Superior temporal gyrus (tissue), 1 donor: ENCODE measurements around the gene RSBN1L.
"Not testable (repeated sequence)": the region's sequence is repeated elsewhere in the genome, so short reads cannot be mapped to it uniquely, and the experiment has no call there.

ENCODE experiments used
- DNase-seq: peaks from one replicate; pipeline ENCODE4 v3.0.0-alpha.2; 2016; ENCODE audit errors: extremely low spot score

RSBN1L gene

DNA sequence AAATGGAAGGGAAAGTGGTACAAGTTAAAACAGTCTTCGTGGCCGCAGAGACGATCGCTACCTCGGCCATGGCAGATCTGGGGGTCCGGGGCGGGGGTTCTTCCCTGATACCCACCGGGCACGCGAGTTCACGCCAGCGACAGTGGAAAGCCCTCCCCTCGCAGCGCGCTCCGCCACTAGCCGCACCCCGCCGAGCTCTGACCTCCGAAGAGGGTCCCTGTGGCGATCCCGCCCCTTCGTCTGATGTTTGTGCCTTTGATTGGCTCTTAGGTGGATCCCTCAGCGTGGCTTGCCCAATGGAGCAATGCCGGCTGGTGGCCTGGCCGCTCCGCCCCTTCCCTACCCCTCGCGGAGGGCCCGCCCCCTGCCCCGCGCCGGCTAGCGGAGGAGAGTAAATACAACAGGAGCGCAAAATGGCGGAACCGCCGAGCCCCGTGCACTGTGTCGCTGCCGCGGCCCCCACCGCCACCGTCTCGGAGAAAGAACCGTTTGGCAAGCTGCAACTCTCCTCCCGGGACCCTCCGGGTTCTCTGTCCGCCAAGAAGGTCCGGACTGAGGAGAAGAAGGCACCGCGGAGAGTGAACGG lies at the start of gene RSBN1L:
RSBN1L (plus strand) TSS at position 403 of the 586 bp plus-strand sequence; CDS start at position 414, 11 bp downstream.
- peak; percentile 99 for DNase-seq

DNA sequence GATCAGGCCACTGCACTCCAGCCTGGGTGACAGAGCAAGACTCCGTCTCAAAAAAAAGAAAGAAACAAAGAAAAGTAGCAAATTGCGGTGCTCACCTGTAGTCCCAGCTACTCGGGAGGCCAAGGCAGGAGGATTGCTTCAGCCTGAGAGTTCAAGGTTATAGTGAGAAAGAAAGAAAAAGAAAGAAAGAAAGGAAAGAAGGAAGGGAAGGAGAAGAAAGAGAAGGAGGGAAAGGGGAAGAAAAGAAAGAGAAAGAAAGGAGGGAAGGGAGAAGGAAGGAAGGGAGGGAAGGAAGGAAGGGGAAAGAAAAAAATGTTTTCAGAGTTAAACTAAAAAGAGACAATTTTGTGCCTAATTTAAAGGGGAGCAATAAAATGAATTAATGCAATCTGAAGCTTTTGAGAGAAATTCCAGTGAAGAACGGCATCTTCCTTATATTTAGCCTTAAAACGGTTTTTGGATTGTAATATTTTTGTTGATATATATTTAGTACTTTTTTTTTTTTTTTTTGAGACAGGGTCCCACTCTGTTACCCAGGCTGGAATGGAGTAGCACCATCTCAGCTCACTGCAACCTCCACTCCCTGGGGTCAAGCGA lies 47.4 kb upstream of the RSBN1L start:
- no peak for DNase-seq

DNA sequence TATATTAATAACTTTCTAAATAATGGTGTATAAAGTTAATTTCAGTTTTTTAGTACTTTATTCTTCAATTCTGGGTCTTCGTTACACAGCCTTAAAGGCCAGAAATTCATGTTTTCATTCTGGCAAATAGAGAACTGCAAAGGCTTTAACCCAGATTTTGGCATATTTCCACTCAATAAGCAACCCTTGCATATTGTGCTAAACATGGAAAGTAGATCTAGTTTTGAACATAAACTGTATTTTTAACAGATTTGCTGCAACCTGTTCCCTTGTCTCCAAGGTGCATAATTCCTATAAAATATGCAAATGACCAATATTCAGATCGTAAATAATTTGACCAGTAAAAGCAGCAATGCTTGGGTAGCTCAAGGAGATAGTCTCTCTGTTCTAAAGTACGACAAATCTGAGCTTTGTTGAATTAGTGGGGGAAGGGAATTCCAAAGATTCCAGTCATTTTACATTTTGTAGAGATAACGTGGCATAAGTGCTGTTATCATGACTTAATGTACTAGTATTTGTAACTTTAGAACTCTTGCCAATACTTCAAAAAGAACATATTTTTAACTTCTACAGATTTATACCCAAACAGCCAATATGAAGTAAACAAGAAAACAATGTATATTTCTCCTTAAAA lies 46.4 kb upstream of the RSBN1L start:
- DNase-seq = no peak

- DNase-seq = peak; percentile 82
These were observed 44.6 kb upstream of the RSBN1L start for GRCh38 chr7:77651575-77652162.

GRCh38 chr7:77652826-77653225 lies 43.4 kb upstream of the RSBN1L start:
- DNase-seq = not testable (repeated sequence)

DNA sequence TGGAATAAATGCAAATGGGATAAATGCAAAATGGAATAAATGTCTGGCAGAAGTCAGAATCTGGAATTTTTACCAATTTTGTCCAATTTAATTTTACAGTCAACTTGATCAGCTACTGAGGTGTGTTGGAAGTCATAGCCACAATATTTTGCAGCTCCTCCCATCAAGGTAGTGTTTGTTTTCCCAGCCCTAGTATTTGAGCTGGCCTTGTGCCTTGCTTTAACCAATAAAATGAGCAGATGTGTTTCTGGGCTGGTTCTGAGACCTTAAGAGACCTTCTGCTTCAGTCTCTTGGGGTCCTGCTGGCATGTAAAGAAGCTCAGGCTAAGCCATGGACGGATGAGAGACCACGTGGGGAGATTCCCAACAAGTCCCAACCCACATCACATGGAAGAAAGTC lies 42.7 kb upstream of the RSBN1L start:
- DNase-seq = no peak

- DNase-seq = no peak
These were observed 40.9 kb upstream of the RSBN1L start for GRCh38 chr7:77655356-77655755.

GRCh38 chr7:77655836-77656455 lies 40.3 kb upstream of the RSBN1L start:
- no peak for DNase-seq

DNA sequence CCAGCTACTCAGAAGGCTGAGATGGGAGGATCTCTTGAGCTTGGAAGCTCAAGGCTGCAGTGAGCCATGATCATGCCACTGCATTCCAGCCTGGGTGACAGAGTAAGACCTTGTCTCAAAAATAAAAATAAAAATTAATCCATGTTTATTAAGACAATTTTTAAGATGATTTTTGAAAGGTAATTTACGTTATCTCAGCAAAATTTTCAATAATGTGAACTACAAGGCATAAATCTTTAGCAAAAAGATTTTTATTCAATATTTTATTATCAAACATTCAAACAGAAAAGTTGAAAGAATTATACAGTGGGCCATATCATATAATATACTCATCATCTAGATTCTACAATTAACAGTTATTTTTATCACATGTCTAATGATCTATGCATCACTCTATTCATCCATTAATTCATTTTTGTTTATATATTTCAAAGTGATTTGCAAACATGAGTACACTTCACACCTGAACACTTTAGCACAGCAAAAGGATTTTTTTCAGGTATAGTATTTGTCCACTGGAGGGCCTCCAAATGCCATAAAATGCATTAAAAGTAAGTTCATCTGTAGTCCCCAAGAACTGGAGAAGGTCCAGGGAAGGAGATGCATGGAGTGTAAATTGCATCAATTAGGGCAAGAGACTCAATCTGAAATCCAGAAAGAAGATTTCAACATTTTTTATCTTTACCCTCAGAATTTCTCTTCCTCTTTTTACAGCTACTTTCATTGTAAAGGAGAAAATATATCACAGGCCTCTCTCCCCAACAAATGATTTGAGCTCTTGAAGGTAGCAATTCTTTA lies 38.6 kb upstream of the RSBN1L start:
- peak; percentile 78 for DNase-seq

DNA sequence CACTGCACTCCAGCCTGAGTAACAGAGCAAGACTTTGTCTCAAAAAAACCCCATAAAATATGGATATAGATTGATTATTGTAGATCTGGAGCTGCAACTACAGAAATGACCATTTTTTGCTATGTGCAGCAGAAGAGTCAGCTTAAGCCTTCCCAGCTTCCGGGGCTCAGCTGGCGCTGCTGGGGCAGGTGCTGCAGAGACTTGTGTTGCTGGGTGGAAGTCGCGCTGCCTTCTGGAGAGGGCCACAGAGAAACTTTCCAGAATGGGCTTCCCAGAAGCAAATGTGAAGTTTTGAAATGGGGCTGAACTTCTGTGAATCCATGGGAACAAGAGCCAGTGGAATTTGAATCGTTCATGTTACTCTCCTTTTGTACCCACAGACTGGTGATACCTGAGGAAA lies 37.3 kb upstream of the RSBN1L start:
- DNase-seq = no peak

- no peak for DNase-seq
These were observed 34.4 kb upstream of the RSBN1L start for GRCh38 chr7:77661816-77662215.

- no peak for DNase-seq
These were observed 33.4 kb upstream of the RSBN1L start for GRCh38 chr7:77662869-77663268.

DNA sequence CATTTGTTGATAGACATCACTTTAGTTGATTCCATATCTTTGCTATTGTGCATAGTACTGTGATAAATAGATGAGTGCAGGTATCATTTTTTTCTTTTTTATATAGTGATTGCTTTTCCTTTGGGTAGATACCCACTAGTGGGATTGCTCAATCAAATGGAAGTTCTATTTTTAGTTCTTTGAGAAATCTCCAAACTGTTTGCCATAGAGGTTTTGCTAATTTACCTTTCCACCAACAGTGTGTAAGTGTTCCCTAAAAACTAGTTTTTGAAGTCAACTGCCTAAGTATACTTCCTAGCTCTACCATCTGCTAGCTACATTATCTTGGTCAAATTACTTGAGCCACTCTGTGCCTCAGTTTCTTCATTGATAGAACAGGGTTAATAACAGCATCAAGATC lies 31.5 kb upstream of the RSBN1L start:
- no peak for DNase-seq

- no peak for DNase-seq
These were observed 31.1 kb upstream of the RSBN1L start for GRCh38 chr7:77665161-77665560.

GRCh38 chr7:77667459-77668086 lies 28.7 kb upstream of the RSBN1L start:
- no peak for DNase-seq

DNA sequence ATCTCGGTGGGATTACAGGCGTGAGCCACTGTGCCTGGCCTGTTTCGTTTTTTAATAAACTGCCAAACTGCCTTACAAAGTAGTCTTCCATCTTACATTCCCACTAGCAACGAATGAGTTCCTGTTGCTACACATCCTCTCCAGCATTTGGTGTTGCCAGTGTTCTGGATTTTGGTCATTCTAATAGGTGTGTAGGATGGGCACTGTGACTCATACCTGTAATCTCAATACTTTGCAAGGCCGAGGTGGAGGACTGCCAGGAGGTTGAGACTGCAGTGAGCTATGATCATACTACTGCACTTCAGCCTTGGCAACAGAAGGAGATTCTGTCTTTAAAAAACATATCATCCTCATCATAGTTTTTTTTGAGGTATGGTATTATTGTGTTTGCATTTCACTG lies 21.4 kb upstream of the RSBN1L start:
- peak; percentile 47 for DNase-seq

DNA sequence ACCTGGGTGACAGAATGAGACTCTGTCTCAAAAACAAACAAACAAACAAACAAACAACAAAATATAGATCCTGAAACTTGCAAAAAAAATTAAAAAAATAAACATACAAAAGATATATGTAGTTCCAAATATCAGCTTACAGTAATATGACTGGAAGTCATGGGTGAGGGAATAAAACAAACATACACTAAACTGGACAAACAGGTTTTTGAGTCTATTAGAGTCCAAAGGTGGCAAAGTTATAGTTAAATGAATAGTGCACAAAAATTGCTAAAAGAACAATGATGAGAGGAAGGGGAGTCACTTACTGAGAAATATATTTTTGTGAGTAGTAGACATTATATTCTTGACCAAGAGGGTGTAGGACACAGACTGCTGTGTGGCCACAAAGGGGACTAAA lies 16.7 kb upstream of the RSBN1L start:
- DNase-seq = no peak

DNA sequence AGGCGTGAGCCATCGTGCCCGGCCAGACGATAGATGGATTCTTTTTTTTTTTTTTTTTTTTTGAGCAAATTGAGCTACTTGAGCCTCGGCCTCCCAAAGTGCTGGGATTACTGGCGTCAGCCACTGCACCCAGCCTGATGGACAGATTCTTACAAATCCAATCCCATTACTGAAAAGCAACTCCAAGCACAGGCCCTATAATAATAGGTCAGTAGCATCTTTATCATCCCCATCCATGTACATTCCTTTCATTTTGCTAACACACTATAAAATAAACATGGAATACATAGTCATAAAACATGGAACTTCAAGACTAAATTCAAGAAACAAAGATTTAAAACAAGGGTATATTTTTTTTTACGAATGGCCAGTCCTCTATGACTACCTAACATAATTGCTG lies 16.0 kb upstream of the RSBN1L start:
- DNase-seq = no peak

- DNase-seq = no peak
These were observed 12.2 kb upstream of the RSBN1L start for GRCh38 chr7:77684030-77684429.

- DNase-seq = no peak
These were observed 11.0 kb upstream of the RSBN1L start for GRCh38 chr7:77685233-77685632.

- DNase-seq = peak; percentile 4
These were observed 9.0 kb upstream of the RSBN1L start for GRCh38 chr7:77687100-77687746.
